GM12892 (cell line): Measurements from ENCODE around the gene GPR35.

Experiments used
- DNase-seq: peaks from one replicate; pipeline ENCODE4 v3.0.0; 2011; ENCODE audit not compliant: insufficient read length
- FAIRE-seq: peaks from 2 replicates; lab custom pipeline; 2011; peaks lifted over from hg19 to GRCh38; lab: Jason Lieb, UNC
- POLR2A ChIP-seq: IDR thresholded peaks from 2 replicates; pipeline ENCODE4 v1.6.1; 2011; ENCODE audit warnings: low read depth, low read length, control low read depth
- POLR2AphosphoS5 ChIP-seq: IDR thresholded peaks from 2 replicates; pipeline ENCODE4 v1.6.1; 2011; ENCODE audit warnings: low read depth, low read length, control low read depth
- TAF1 ChIP-seq: IDR thresholded peaks from 2 replicates; pipeline ENCODE4 v1.6.1; 2011; ENCODE audit warnings: low read depth, mild to moderate bottlenecking, control low read depth, low read length, borderline replicate concordance

GPR35 gene

DNA sequence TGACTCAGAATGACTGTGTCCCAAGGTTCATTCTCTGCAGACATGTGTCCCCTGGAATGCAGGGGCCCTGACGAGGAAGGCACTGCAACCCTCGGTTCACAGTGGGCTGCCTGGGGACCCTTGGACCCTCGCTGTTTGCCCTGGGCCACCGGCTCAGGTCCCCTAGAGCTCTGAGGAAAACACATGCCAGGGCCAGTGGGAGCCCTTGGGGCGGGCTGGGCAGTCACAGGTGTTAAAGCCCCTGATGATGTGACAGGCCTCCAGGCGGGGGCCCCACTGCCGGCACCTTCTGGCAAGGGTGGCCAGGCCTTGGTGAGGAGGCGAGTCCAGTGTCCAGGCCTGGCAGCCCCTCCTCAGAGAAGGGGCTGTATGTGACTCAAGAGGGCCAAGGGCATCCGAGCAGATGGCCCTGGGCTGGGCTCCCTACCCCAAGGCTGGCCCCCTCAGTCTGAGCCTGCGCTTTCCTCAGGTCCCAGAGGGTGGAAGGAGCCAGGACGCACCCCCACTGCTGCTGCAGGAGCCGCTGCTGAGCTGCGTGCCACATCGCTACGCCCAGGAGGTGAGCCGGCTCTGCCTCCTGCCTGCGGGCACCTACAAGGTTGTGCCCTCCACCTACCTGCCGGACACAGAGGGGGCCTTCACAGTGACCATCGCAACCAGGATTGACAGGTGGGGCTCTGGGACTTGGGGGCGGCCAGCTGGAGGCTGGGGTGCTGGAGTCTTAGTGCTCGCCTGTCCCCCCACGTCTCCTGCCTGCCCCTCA lies 27.7 kb upstream of the GPR35 start:
- TF ChIP-seq POLR2AphosphoS5 (no peak), TAF1 (no peak), POLR2A (no peak)
- FAIRE-seq (no peak), DNase-seq (no peak)

GRCh38 chr2:240598311-240598911 lies 26.9 kb upstream of the GPR35 start:
- FAIRE-seq: no peak
- DNase-seq: no peak
- TF ChIP-seq POLR2A (no peak), TAF1 (no peak), POLR2AphosphoS5 (no peak)

- no peak for TF ChIP-seq TAF1
- no peak for TF ChIP-seq POLR2A
- TF ChIP-seq POLR2AphosphoS5: no peak
- no peak for FAIRE-seq
- DNase-seq: no peak
These were observed 26.1 kb upstream of the GPR35 start for GRCh38 chr2:240599141-240599583.

DNA sequence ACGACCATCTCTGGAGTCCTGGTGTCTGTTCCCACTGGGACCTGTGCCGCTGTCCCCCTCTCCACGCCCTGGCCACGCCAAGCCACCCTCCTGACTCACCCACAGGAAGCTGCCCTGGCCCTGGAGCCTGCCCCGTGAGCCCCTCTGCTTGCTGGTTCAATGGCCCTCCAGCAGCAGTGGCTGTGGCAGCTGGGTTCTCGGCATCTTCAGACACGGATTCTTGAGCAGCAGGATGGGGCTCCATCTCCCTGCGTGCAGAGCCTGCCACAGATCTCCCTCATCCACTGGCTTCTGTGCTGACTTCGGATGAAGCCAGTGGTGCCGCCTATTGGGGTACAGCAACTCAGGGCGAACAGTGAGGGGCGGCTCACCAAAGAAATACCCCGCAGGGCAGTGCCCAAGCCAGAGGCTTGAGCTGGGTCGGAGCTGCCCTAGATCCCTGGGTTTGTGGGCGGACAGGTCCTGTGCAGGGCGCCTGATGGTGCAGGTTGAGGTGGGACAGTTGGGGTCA lies 24.8 kb upstream of the GPR35 start:
- TF ChIP-seq POLR2AphosphoS5 (no peak), POLR2A (no peak), TAF1 (no peak)
- FAIRE-seq: no peak
- DNase-seq: no peak

GRCh38 chr2:240601061-240601830 lies 24.0 kb upstream of the GPR35 start:
- FAIRE-seq (no peak), DNase-seq (no peak)
- no peak for TF ChIP-seq POLR2AphosphoS5
- no peak for TF ChIP-seq POLR2A
- no peak for TF ChIP-seq TAF1

DNA sequence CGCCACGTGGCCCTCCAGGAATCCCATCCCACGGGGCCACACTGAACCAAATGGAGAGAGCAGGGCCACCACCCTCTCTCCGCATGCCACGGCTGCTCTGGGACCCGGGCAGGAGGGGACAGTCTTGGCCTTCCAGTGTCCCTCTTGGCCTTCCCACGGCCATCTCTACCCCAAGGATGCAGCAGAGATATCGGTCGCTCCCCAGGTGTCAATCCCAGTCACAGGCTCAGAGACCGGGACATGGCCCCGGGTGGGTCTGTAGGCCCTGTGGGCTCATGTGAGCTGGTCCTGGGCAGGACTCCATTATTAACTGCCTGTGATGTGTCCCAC lies 23.5 kb upstream of the GPR35 start:
- TF ChIP-seq POLR2A (no peak), TAF1 (no peak), POLR2AphosphoS5 (no peak)
- FAIRE-seq (no peak), DNase-seq (no peak)

GRCh38 chr2:240602266-240603050 lies 22.8 kb upstream of the GPR35 start:
- FAIRE-seq: no peak
- TF ChIP-seq POLR2AphosphoS5 (no peak), TAF1 (no peak), POLR2A (no peak)

GRCh38 chr2:240603081-240603835 lies 22.0 kb upstream of the GPR35 start:
- TF ChIP-seq POLR2A (no peak), POLR2AphosphoS5 (no peak), TAF1 (no peak)
- DNase-seq: no peak
- no peak for FAIRE-seq

More at GRCh38 chr2:240602266-240603050, 22.8 kb upstream of the GPR35 start:
- no peak for DNase-seq

DNA sequence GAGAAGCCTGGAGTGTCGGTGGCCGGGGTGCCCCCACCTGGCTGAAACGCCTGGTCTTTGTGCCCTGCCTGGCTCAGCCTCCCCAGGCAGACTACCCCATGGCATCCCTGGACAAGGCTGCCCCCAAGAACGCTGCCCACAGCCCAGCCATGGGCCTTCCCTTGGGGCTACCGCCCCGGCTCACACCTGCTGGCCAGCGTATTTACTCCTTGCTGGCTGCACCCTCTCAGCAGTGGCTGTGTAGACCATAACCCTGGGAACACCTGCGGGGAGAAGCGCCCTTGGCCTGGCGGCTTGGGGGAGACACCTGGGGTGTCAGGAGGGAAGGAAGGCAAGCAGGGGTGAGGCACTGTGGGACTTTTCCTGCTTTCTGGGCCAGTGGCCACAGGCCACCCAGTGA lies 21.4 kb upstream of the GPR35 start:
- no peak for TF ChIP-seq POLR2AphosphoS5
- no peak for TF ChIP-seq POLR2A
- no peak for TF ChIP-seq TAF1
- no peak for FAIRE-seq

DNA sequence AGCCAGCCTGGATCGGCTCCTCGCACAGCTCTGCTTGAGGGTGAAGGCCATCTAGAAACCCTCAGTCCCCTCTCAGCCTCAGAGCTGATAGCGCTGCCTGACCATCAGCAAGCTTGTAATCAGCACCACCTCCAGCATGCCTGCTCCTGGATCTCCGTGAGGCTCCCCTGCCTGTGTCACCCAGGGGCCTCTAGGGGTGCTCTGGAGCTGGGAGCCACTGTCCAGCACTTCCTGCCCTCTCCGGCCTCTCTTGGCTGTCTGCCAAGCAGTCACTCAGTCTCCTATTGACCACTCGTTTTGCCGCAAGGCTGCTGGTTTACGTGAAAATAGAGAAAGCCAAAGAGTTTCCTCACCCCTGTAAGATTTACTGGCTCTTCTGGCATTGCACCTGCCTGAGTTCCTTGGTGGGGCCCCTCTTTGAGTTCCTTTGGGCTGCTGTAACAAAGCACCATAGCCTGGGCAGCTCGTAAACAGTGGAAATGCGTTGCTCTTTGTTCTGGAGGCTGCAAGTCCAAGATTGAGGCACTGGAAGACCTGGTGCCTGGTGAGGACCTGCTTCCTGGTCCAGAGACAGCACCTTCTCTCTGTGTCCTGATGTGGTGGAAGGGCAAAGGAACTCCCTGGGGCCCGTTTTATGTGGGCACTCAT lies 20.9 kb upstream of the GPR35 start:
- no peak for DNase-seq
- TF ChIP-seq POLR2AphosphoS5 (no peak), POLR2A (no peak), TAF1 (no peak)
- no peak for FAIRE-seq

More for the DNA sequence above, 21.4 kb upstream of the GPR35 start:
- DNase-seq: no peak
